Mesothelial cell of epicardium (in vitro differentiated cells): ENCODE results near the gene ERC1. TPM values are rescaled to one million over a fixed set of nuclear protein-coding genes. Genes with fewer than 3 reads are reported as not detected.

Experiments used
- DNase-seq, 2 experiments: peaks; one replicate each; pipeline ENCODE4 v3.0.0; 2021; ENCODE audit warnings: low spot score in 2 of 2; ENCODE audit not compliant: unreplicated experiment in 2 of 2
- H3K27ac Mint-ChIP-seq: 2 replicates; pipeline ENCODE4 v1.8.0; 2021; ENCODE audit warnings: mixed read lengths
- H3K27me3 Mint-ChIP-seq: 2 replicates; pipeline ENCODE4 v1.8.0; 2021; ENCODE audit warnings: low read depth, mixed read lengths
- H3K36me3 Mint-ChIP-seq: 2 replicates; pipeline ENCODE4 v1.8.0; 2021; ENCODE audit warnings: mixed read lengths
- H3K4me1 Mint-ChIP-seq: 2 replicates; pipeline ENCODE4 v1.8.0; 2021; ENCODE audit warnings: mixed read lengths
- H3K4me3 Mint-ChIP-seq: 2 replicates; pipeline ENCODE4 v1.8.0; 2021; ENCODE audit warnings: mild to moderate bottlenecking, moderate library complexity, mixed read lengths
- H3K9me3 Mint-ChIP-seq: 2 replicates; pipeline ENCODE4 v1.8.0; 2021; ENCODE audit warnings: mixed read lengths
- CTCF ChIP-seq: fragments of 200-600 bp; sonication (generic); IDR thresholded peaks from one replicate; pipeline ENCODE4 v1.5.0; 2021; ENCODE audit warnings: antibody characterized with exemption; ENCODE audit not compliant: unreplicated experiment
- total RNA-seq: library from RNA; stranded (reverse); gene quantifications from 3 replicates; pipeline ENCODE4 v1.2.1, GENCODE V29; 2021

Gene ERC1
- total RNA-seq, 1 donor from 2014 or later = 66.1 TPM

GRCh38 chr12:1383758-1384157, 392.7 kb downstream of the ERC1 start:
- peaks cover 8% of the 10 kb centered on the region for H3K9me3 Mint-ChIP-seq

GRCh38 chr12:1384910-1385309, 393.9 kb downstream of the ERC1 start:
- Mint-ChIP-seq H3K27ac (no peak overlapping the region), H3K36me3 (peaks cover 21% of the 10 kb centered on the region), H3K27me3 (no peaks in the 10 kb centered on the region), H3K9me3 (peaks cover 15% of the 10 kb centered on the region), H3K4me3 (no peak overlapping the region), H3K4me1 (no peaks in the 10 kb centered on the region)
- TF ChIP-seq CTCF = no peak
- no peak for DNase-seq

More at GRCh38 chr12:1383758-1384157, 392.7 kb downstream of the ERC1 start:
- H3K36me3 Mint-ChIP-seq = peaks cover 15% of the 10 kb centered on the region
- no peak for DNase-seq
- H3K4me1 Mint-ChIP-seq = no peaks in the 10 kb centered on the region
- no peaks in the 10 kb centered on the region for H3K27me3 Mint-ChIP-seq
- H3K4me3 Mint-ChIP-seq = no peak overlapping the region
- TF ChIP-seq CTCF = no peak
- no peak overlapping the region for H3K27ac Mint-ChIP-seq

GRCh38 chr12:1391722-1392121, 400.7 kb downstream of the ERC1 start:
- no peaks in the 10 kb centered on the region for H3K4me1 Mint-ChIP-seq
- peaks cover 50% of the 10 kb centered on the region for H3K9me3 Mint-ChIP-seq
- no peak overlapping the region for H3K4me3 Mint-ChIP-seq
- no peak for TF ChIP-seq CTCF
- H3K27ac Mint-ChIP-seq = no peak overlapping the region
- no peaks in the 10 kb centered on the region for H3K27me3 Mint-ChIP-seq
- DNase-seq = no peak
- peaks cover 62% of the 10 kb centered on the region for H3K36me3 Mint-ChIP-seq

GRCh38 chr12:1395421-1395955, 404.5 kb downstream of the ERC1 start:
- Mint-ChIP-seq H3K27ac (no peak overlapping the region), H3K36me3 (peaks cover 44% of the 10 kb centered on the region), H3K9me3 (peaks cover 42% of the 10 kb centered on the region), H3K4me1 (no peaks in the 10 kb centered on the region), H3K4me3 (no peak overlapping the region), H3K27me3 (no peaks in the 10 kb centered on the region)
- no peak for DNase-seq
- TF ChIP-seq CTCF = no peak

- DNase-seq = no peak
- H3K9me3 Mint-ChIP-seq = peaks cover 30% of the 10 kb centered on the region
- no peak overlapping the region for H3K4me3 Mint-ChIP-seq
- no peak for TF ChIP-seq CTCF
- peaks cover 7% of the 10 kb centered on the region for H3K4me1 Mint-ChIP-seq
- no peak overlapping the region for H3K27ac Mint-ChIP-seq
- peaks cover 28% of the 10 kb centered on the region for H3K36me3 Mint-ChIP-seq
- no peaks in the 10 kb centered on the region for H3K27me3 Mint-ChIP-seq
These were observed 407.6 kb downstream of the ERC1 start for GRCh38 chr12:1398673-1399072.

GRCh38 chr12:1401891-1402290, 410.9 kb downstream of the ERC1 start:
- H3K4me1 Mint-ChIP-seq = peaks cover 7% of the 10 kb centered on the region
- DNase-seq = no peak
- peaks cover 19% of the 10 kb centered on the region for H3K9me3 Mint-ChIP-seq
- H3K36me3 Mint-ChIP-seq = peaks cover 11% of the 10 kb centered on the region
- TF ChIP-seq CTCF = no peak
- H3K27me3 Mint-ChIP-seq = no peaks in the 10 kb centered on the region
- H3K27ac Mint-ChIP-seq = no peak overlapping the region
- no peak overlapping the region for H3K4me3 Mint-ChIP-seq
